Stimulated activated CD4-positive, alpha-beta T cell treated with anti-CD3 and anti-CD28 coated beads, Interleukin-15, amount 100 ng/mL, for 48 hours (primary cell): Measurements from ENCODE around the gene PUSL1.

Source experiments
- DNase-seq, 2 donors: peaks; one replicate each; pipeline ENCODE4 v3.0.0-alpha.2; 2020; ENCODE audit warnings: low read depth in 2 of 2

PUSL1 gene

DNA sequence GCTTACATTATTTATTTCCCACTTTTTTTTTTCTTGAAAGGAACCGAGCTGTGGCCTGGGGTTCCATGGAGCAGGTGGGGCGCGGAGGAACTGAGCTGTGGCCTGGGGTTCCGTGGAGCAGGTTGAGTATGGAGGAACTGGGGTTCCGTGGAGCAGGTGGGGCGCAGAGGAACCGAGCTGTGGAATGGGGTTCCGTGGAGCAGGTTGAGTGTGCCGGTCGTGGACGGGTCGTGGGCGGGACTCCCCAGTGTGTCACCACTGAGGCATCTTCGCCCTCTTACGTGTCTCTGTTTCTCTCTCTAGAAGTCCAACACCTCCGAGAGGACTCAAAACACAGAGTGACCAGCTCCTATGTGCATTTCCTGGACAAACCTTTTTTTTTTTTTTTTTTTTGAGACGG is 29.4 kb upstream of the PUSL1 start:
- no peak for DNase-seq

DNA sequence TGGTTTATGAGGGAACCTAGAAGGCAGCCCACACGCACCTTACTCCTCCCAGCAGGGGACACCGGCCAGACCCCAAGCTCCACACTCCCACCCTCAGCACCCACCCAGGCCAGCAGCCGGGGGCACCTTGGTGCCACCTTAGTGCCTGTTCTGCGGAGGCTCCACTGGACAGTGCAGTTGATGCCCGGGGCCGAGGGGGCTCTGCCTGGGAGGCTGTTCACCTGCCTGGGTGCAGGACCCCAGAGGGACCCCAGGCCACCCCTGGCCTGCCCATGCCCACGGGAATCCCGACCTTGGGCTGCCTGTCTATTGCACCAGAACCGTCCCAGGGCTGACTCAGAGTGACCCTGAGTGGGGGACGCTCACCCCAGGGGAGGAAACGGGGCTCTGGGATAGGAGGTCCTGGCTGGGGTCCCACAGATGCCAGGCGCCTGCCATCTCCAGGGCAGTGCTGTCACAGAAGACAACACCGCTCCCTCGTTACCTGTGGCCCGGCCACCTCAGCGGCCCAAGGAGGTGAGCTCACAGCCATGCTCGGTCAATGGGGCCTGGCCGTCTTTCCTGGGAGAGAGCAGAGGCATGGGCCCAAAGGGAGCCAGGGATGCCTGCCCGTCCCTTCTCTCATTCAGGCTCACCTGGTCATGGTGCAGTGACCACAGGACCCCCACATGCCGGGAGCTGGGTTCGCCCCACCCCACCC is 27.5 kb upstream of the PUSL1 start:
- no peak for DNase-seq

GRCh38 chr1:1281533-1282321 is 26.7 kb upstream of the PUSL1 start:
- DNase-seq = peak; percentile 27 to 39

- DNase-seq = peak in 1 of 2 donors; percentile 44
Measured at GRCh38 chr1:1282998-1283397, 25.4 kb upstream of the PUSL1 start.

GRCh38 chr1:1283821-1284220 is 24.6 kb upstream of the PUSL1 start:
- no peak for DNase-seq

DNA sequence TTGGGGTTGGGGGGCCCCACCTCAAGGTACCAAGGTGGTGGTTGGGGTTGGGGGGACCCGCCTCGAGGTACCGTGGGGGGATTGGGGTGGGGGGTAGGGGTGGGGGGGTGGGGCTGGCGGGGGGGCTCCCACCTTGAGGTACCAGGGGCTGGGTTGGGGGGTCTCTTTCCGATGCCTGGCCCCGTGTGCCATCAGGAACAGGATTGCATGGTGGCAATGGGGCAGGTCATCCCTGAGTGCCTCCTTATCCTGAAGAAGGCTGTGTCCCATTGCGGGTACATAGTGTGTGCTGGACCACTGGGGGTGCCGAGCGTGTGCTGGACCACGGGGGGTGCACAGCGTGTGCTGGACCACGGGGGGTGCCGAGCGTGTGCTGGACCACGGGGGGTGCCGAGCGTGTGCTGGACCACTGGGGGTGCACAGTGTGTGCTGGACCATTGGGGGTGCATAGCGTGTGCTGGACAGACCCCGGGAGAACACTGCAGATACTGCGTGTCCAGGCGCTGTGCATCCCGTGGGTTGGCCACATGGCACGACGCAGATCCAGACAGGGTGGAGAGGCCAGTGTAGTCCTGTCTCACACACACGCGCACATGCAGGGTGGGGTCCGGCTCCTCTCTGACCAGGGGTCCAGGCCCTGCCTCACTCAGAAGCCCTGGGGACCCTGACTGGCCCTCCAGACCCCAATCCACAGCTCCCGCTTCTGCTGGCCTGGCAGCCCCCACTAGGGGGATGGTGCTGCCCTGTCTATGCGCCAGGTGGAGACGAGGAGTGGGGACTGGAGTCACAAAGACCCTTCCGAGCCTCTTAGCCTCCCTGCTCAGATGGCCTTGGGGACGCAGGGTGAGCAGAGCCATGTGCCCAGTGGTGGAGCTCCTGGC is 23.9 kb upstream of the PUSL1 start:
- DNase-seq = no peak

DNA sequence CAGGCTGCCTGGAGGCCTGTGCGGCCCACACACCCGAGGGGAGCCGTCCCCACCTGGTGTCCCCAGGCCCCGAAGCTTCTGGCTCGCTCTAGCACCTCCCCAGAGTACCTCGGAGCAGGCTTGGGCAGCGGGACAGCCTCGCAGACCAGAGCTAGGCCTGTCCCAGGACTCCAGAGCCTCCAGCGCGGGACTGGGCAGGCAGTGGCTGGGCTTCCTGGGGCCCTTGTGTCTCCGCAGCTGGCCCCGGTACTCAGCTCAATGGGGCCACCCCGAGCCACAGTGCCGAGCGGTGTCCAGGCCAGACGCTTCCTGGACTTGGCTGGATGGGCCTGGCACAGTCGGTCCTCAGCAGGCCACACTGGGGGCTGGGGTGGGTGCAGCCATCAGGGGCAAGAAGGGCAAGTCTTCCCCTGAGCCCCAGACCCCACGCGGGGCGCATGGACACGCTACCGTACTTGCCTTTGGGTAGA is 23.3 kb upstream of the PUSL1 start:
- no peak for DNase-seq

DNA sequence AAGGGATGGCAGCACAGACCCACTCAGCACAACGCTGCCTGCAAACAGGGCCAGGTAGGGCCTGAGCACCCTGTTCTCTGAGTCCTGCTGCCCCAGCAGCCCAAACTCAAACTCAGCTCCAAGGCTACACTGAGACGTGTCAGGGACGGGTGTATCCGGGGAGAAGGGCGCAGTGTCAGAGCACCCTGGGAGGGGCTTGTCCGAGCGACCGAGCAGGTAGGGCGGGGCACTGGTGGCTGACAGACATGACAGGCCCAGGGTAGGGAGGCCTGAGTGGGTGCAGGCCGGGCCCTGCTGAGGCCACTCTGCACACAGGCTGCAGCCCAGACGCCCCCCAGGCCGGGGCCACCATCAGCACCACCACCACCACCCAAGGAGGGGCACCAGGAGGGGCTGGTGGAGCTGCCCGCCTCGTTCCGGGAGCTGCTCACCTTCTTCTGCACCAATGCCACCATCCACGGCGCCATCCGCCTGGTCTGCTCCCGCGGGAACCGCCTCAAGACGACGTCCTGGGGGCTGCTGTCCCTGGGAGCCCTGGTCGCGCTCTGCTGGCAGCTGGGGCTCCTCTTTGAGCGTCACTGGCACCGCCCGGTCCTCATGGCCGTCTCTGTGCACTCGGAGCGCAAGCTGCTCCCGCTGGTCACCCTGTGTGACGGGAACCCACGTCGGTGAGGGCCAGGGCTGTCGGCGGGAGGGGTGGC is 22.6 kb upstream of the PUSL1 start:
- DNase-seq = no peak

DNA sequence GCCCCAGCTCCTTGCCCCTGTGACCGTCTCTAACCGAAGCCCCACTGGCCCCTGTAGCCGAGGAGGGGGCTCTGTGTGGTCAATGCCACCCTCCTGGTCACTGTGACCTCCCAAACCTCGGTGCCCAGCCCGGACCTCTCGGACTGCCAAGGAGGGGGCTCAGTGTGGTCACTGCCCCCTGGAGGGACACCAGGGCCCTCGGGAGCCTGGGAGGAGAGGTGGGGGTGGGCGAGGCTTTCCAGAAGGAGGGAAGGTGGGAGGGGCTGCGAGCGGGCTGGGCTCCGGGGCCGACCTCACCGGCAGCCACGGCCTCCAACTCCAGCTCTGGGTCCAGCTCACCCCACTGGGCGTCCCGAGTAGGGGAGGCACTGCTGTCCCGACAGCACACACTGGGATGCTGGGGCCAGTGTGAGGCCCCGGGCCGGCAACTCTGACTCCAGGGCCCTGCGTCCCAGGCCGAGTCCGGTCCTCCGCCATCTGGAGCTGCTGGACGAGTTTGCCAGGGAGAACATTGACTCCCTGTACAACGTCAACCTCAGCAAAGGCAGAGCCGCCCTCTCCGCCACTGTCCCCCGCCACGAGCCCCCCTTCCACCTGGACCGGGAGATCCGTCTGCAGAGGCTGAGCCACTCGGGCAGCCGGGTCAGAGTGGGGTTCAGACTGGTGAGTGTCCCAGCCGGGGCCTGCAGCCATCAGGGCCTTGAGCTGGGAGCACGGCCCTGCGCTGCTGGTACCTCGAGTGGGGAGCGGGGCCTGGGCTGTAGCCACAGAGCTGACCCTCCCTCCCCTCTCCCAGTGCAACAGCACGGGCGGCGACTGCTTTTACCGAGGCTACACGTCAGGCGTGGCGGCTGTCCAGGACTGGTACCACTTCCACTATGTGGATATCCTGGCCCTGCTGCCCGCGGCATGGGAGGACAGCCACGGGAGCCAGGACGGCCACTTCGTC is 21.8 kb upstream of the PUSL1 start:
- DNase-seq = no peak

GRCh38 chr1:1287288-1288110 is 20.9 kb upstream of the PUSL1 start:
- no peak for DNase-seq

GRCh38 chr1:1290238-1290731 is 18.1 kb upstream of the PUSL1 start:
- peak in 1 of 2 donors; percentile 49 for DNase-seq

- no peak for DNase-seq
Measured at GRCh38 chr1:1291023-1291528, 17.3 kb upstream of the PUSL1 start.

GRCh38 chr1:1291548-1292441 is 16.6 kb upstream of the PUSL1 start:
- DNase-seq = peak in 1 of 2 donors; percentile 37

DNA sequence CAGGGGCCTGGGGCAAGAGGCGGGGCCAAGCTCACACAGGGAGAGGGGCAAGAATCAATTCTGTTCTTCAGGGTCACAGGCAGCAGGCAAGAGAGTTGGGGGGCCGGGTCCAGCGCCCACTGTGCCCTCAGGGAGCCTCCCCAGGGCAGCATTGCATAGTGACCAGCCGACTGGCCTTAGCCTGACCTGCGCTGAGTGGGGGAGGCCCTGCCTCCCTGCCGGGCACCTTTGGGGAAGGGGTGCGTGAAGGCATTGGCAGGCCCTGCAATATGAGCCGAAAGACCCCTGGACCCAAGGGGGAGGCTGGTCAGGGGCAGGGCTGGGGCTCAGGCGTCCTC is 16.0 kb upstream of the PUSL1 start:
- DNase-seq = no peak

DNA sequence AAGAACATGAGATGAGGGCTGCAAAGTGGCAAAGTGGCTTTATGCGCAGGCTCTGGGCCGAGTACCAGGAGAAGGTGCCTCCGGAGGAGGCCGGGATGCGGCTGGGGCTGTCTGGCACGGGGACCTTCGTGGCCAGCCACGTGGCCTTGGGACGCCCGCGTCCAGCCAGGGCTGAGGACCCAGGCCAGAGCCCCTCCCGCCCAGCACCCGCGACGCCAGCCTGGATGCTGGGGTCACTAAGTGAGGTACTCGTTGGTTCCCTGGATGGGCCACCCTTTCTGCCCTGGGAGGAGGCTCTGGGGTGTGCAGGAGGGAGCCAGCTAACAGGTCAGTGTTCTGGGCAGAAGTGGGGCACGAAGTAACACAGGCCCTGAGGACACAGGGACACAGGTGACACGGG is 15.5 kb upstream of the PUSL1 start:
- DNase-seq = no peak

GRCh38 chr1:1293263-1294249 is 14.8 kb upstream of the PUSL1 start:
- DNase-seq = no peak
